ENCODE measurements around the gene NUCKS1. TPM values are rescaled to one million over a fixed set of nuclear protein-coding genes. Genes with fewer than 3 reads are reported as not detected.
A peak's percentile ranks its signal among the peaks of the same experiment; 100 is the strongest.

NUCKS1 gene
- total RNA-seq, 1 experiment from 2014 or later, result 401 TPM

DNA sequence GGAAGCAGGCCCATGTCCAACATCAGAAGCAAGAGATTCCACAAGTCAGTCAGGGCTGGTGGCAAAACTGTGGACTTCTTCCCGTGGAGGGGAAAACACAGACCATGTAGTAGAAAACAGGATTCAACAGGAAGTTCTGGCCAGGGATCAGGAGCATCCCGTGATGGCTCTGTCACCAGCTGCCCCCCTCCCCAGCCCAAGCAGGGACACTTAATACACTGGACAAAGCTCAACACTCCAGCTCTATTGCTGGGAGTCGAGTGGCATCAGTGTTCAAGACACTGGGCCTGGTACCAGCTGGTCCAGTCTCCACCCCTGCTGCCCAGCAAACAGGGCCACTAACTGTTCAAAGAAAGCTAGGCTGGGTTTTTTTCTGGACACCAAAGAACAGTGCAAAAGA is 73.4 kb downstream of the NUCKS1 start:
- no peak for TF ChIP-seq HMGA2 (CRISPR knock-in tag; IDR thresholded peaks at IDR 0.05)
- TF ChIP-seq, protein P1, sequence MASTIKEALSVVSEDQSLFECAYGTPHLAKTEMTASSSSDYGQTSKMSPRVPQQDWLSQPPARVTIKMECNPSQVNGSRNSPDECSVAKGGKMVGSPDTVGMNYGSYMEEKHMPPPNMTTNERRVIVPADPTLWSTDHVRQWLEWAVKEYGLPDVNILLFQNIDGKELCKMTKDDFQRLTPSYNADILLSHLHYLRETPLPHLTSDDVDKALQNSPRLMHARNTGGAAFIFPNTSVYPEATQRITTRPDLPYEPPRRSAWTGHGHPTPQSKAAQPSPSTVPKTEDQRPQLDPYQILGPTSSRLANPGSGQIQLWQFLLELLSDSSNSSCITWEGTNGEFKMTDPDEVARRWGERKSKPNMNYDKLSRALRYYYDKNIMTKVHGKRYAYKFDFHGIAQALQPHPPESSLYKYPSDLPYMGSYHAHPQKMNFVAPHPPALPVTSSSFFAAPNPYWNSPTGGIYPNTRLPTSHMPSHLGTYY (CRISPR knock-in tag; IDR thresholded peaks at IDR 0.05), result no peak
- TF ChIP-seq, protein P2, sequence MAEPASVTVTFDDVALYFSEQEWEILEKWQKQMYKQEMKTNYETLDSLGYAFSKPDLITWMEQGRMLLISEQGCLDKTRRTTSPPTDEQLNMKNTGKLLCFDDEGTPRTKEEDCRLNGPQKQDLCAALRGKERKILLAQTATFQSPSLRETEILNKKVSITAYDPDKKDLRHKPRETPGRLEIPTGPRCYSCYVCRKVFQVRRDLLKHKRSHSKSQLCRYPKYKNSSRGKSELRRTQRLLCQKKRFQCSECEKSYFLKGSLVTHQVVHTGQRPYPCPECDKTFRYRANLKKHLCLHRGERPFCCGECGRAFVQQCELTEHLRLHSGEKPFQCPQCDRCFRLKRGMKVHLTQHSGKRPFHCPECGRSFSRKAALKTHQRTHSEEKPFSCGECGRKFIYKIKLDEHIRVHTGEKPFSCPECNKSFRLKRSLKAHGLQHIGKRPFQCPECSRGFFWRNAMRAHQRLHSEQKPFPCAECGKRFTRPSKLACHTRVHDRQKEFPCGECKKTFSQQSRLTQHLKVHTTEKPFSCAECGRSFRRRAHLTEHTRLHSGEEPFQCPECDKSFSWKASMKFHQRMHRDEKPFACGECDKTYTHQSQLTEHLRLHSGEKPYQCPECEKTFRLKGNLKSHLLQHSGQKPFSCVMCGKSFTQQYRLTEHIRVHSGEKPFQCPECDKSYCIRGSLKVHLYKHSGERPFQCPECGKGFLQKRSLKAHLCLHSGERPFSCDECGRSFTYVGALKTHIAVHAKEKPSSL (CRISPR knock-in tag; conservative IDR thresholded peaks at IDR 0.05), result no peak
- TF ChIP-seq ZNF396 (CRISPR knock-in tag; IDR thresholded peaks at IDR 0.05; ENCODE audit: borderline replicate concordance), result no peak
- no peak for TF ChIP-seq MYBL2 (CRISPR knock-in tag; IDR thresholded peaks at IDR 0.05)
- no peak for TF ChIP-seq E2F4 (CRISPR knock-in tag; IDR thresholded peaks at IDR 0.05; ENCODE audit: borderline replicate concordance, low read depth)
- no peak for TF ChIP-seq FOXP1 (CRISPR knock-in tag; IDR thresholded peaks at IDR 0.05; ENCODE audit: borderline replicate concordance)
- TF ChIP-seq, protein P3, sequence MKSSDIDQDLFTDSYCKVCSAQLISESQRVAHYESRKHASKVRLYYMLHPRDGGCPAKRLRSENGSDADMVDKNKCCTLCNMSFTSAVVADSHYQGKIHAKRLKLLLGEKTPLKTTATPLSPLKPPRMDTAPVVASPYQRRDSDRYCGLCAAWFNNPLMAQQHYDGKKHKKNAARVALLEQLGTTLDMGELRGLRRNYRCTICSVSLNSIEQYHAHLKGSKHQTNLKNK (CRISPR knock-in tag; IDR thresholded peaks at IDR 0.05), result no peak
- no peak for TF ChIP-seq ZNF232 (CRISPR knock-in tag; IDR thresholded peaks at IDR 0.05)
- TF ChIP-seq SMAD3 (CRISPR knock-in tag; IDR thresholded peaks at IDR 0.05; ENCODE audit: borderline replicate concordance), result no peak
- TF ChIP-seq NR1H2 (CRISPR knock-in tag; IDR thresholded peaks at IDR 0.05), result no peak
- TF ChIP-seq ZNF317 (CRISPR knock-in tag; IDR thresholded peaks at IDR 0.05; ENCODE audit: borderline replicate concordance, low read depth), result no peak
- no peak for TF ChIP-seq AR (CRISPR knock-in tag; IDR thresholded peaks at IDR 0.05)
- Mint-ChIP-seq H3K27ac (peak overlapping the region; percentile 71; the same call in 1 of the 2 replicates), H3K4me1 (peaks cover 70% of the 10 kb centered on the region), H3K27me3 (ENCODE audit: low read depth) (peaks cover 7% of the 10 kb centered on the region), H3K4me3 (no peak overlapping the region), H3K36me3 (no peaks in the 10 kb centered on the region), H3K9me3 (no peaks in the 10 kb centered on the region)
- ATAC-seq (no peak), DNase-seq (ENCODE audit: low spot score) (no peak)
- POLR2A ChIA-PET, result interaction anchor here (1.1 kb wide), 1 partner anchor 14 kb away, joined by 3 read pairs; no protein-coding TSS in a partner anchor
- CTCF ChIA-PET, result interaction anchor here (1.5 to 19.0 kb wide), 4 partner anchors 12 to 84 kb away, joined by 5 to 307 read pairs (median 9); no protein-coding TSS in a partner anchor

DNA sequence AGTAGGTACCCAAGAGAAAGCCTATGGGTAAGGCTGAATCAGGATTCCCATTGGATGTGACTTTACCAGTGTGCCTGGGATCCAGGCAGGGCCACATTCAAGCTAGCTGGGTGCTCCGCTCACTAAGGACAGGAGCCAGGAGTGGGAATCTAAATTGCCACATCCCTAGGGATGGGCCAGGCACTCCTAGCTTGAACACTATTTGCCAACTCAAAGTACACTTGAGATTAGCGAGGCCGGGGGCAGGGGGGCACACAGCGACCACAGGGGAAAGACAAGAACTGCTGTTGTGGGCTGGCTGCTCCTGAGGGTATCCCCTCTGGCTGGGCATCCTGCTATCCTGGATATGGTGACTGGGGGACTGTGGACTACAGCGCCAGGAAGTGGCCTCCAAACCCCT is 74.0 kb downstream of the NUCKS1 start:
- Mint-ChIP-seq H3K4me1 (peaks cover 70% of the 10 kb centered on the region), H3K27ac (peak overlapping the region; percentile 71; the same call in 1 of the 2 replicates), H3K9me3 (no peaks in the 10 kb centered on the region), H3K4me3 (no peak overlapping the region), H3K36me3 (no peaks in the 10 kb centered on the region), H3K27me3 (ENCODE audit: low read depth) (peaks cover 5% of the 10 kb centered on the region)
- no peak for DNase-seq (ENCODE audit: low spot score)
- POLR2A ChIA-PET, result no interaction called here
- TF ChIP-seq E2F1 (CRISPR knock-in tag; IDR thresholded peaks at IDR 0.05) (no peak), SMAD4 (CRISPR knock-in tag; IDR thresholded peaks at IDR 0.05) (no peak), AR (CRISPR knock-in tag; IDR thresholded peaks at IDR 0.05) (no peak)
- TF ChIP-seq, protein P3 (CRISPR knock-in tag; IDR thresholded peaks at IDR 0.05), result no peak
- TF ChIP-seq, protein P2 (CRISPR knock-in tag; conservative IDR thresholded peaks at IDR 0.05), result no peak
- CTCF ChIA-PET, result interaction anchor here (0.8 to 19.0 kb wide), 4 partner anchors 13 to 36 kb away, joined by 4 to 307 read pairs (median 9); no protein-coding TSS in a partner anchor
- no peak for ATAC-seq
